ENCODE results near the gene PTPRB.

The PTPRB gene

GRCh38 chr12:70561550-70561949 is 75.7 kb downstream of the PTPRB start:
- H3K9me3 ChIP-seq (ENCODE audit: insufficient read depth, low read length): no peaks in the 10 kb centered on the region

DNA sequence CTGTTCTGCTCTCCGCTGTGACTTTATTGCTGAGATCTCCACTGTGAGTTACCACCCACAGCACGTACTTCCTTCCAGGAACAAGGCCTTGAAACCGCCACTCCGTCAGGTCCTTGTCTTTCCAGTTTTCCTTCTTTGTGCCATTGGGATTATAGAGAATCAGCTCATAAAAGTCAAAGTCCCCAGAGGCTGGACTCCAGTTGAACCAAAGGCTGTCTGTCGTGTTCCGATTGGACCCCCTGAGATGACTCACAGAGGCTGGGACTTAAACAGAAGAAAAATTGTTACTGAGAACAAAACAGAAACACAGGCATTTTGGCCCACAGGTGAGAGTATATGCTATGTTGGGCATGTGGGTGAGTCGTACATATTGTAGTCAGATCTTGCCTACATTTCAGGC is 76.6 kb downstream of the PTPRB start:
- H2AFZ ChIP-seq (ENCODE audit: low read depth, low read length, severe bottlenecking): no peak overlapping the region
- H3K9ac ChIP-seq (ENCODE audit: low read length): no peak overlapping the region
- no peak overlapping the region for H3K4me2 ChIP-seq (ENCODE audit: low read depth, low read length, poor library complexity, severe bottlenecking)
- no peak overlapping the region for H3K27ac ChIP-seq (ENCODE audit: low read depth, low read length)
- no peaks in the 10 kb centered on the region for H3K27me3 ChIP-seq (ENCODE audit: low read length)
- H3K9me3 ChIP-seq (ENCODE audit: insufficient read depth, low read length): no peaks in the 10 kb centered on the region
- H3K36me3 ChIP-seq (ENCODE audit: low read length): no peaks in the 10 kb centered on the region
- no peaks in the 10 kb centered on the region for H3F3A ChIP-seq (ENCODE audit: insufficient read depth)
- no peaks in the 10 kb centered on the region for H3K79me2 ChIP-seq (ENCODE audit: insufficient read depth, low read length)
- no peak for TF ChIP-seq EZH2phosphoT487 (conservative IDR thresholded peaks at IDR 0.05; ENCODE audit: low read length)
- no peak for TF ChIP-seq CTCF (IDR thresholded peaks at IDR 0.05; ENCODE audit: insufficient read depth, low read length, poor library complexity, severe bottlenecking)
- H4K20me1 ChIP-seq (ENCODE audit: low read depth, low read length): no peaks in the 10 kb centered on the region
- no peak overlapping the region for H3K4me3 ChIP-seq (ENCODE audit: insufficient read depth, low read length, poor library complexity, severe bottlenecking)
- no peaks in the 10 kb centered on the region for H3K9me2 ChIP-seq (replicated peaks; ENCODE audit: insufficient read depth, low read length)

More at GRCh38 chr12:70561550-70561949, 75.7 kb downstream of the PTPRB start:
- H3K79me2 ChIP-seq (ENCODE audit: insufficient read depth, low read length): no peaks in the 10 kb centered on the region
- H3K9me2 ChIP-seq (replicated peaks; ENCODE audit: insufficient read depth, low read length): no peaks in the 10 kb centered on the region
- H3K4me2 ChIP-seq (ENCODE audit: low read depth, low read length, poor library complexity, severe bottlenecking): no peak overlapping the region
- no peak for TF ChIP-seq EZH2phosphoT487 (conservative IDR thresholded peaks at IDR 0.05; ENCODE audit: low read length)
- no peak for TF ChIP-seq CTCF (IDR thresholded peaks at IDR 0.05; ENCODE audit: insufficient read depth, low read length, poor library complexity, severe bottlenecking)
- H3K36me3 ChIP-seq (ENCODE audit: low read length): no peaks in the 10 kb centered on the region
- H3K27ac ChIP-seq (ENCODE audit: low read depth, low read length): no peak overlapping the region
- no peaks in the 10 kb centered on the region for H4K20me1 ChIP-seq (ENCODE audit: low read depth, low read length)
- H2AFZ ChIP-seq (ENCODE audit: low read depth, low read length, severe bottlenecking): no peak overlapping the region
- H3F3A ChIP-seq (ENCODE audit: insufficient read depth): no peaks in the 10 kb centered on the region
- H3K9ac ChIP-seq (ENCODE audit: low read length): no peak overlapping the region
- H3K4me3 ChIP-seq (ENCODE audit: insufficient read depth, low read length, poor library complexity, severe bottlenecking): no peak overlapping the region
- H3K27me3 ChIP-seq (ENCODE audit: low read length): no peaks in the 10 kb centered on the region

DNA sequence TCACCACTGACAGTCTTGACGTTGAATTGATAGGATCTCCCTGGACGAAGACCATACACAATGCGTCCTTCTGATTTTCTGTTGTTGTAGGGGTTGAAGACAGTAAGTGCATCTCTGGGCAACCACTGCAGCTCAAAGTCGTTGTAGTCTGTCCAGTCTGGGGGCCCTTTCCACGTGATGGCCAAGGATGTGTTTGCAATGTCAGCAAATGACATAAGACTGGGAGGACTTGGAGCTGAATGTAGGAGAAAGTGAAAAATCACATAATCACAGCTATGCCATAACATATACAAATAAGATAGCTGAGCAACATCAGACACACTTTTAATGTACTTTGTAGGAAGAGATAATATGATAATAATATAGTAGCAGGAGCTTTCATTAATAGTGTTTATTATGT is 77.8 kb downstream of the PTPRB start:
- no peaks in the 10 kb centered on the region for H4K20me1 ChIP-seq (ENCODE audit: low read depth, low read length)
- H3F3A ChIP-seq (ENCODE audit: insufficient read depth): no peaks in the 10 kb centered on the region
- H3K4me3 ChIP-seq (ENCODE audit: insufficient read depth, low read length, poor library complexity, severe bottlenecking): no peak overlapping the region
- H3K9me2 ChIP-seq (replicated peaks; ENCODE audit: insufficient read depth, low read length): no peaks in the 10 kb centered on the region
- no peak overlapping the region for H3K4me2 ChIP-seq (ENCODE audit: low read depth, low read length, poor library complexity, severe bottlenecking)
- no peak for TF ChIP-seq EZH2phosphoT487 (conservative IDR thresholded peaks at IDR 0.05; ENCODE audit: low read length)
- no peak for TF ChIP-seq CTCF (IDR thresholded peaks at IDR 0.05; ENCODE audit: insufficient read depth, low read length, poor library complexity, severe bottlenecking)
- no peaks in the 10 kb centered on the region for H3K27me3 ChIP-seq (ENCODE audit: low read length)
- no peaks in the 10 kb centered on the region for H3K36me3 ChIP-seq (ENCODE audit: low read length)
- no peak overlapping the region for H3K27ac ChIP-seq (ENCODE audit: low read depth, low read length)
- no peaks in the 10 kb centered on the region for H3K79me2 ChIP-seq (ENCODE audit: insufficient read depth, low read length)
- H3K9me3 ChIP-seq (ENCODE audit: insufficient read depth, low read length): no peaks in the 10 kb centered on the region
- no peak overlapping the region for H2AFZ ChIP-seq (ENCODE audit: low read depth, low read length, severe bottlenecking)
- H3K9ac ChIP-seq (ENCODE audit: low read length): no peak overlapping the region
